HUDEP-2 (cell line): ENCODE measurements around the gene DRC7.

Experiments
- DNase-seq, 76 experiments: peaks; one replicate each; lab custom pipeline; 2025; ENCODE audit not compliant: unreplicated experiment in 76 of 76; lab: John Stamatoyannopoulos, UW

DRC7 gene

DNA sequence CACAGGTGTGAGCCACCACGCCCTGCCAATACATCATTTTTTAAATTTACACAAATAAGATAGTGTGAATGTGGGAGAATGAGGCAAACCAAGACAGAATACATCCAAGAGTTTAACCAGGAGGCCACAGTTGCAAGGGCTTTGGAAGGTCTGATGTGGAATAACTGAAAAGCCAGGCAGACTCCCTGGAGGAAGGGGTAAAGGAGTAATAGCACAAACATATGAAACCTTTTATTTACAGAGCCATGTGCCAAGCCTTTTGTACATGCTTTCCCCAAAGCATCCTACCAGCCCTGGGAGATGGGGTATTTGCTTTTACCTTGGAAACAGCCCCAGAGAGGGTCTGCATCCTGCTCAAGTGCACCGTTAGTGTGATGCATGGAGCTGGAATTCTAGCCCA lies 21.8 kb upstream of the DRC7 start:
- DNase-seq: no peak

DNA sequence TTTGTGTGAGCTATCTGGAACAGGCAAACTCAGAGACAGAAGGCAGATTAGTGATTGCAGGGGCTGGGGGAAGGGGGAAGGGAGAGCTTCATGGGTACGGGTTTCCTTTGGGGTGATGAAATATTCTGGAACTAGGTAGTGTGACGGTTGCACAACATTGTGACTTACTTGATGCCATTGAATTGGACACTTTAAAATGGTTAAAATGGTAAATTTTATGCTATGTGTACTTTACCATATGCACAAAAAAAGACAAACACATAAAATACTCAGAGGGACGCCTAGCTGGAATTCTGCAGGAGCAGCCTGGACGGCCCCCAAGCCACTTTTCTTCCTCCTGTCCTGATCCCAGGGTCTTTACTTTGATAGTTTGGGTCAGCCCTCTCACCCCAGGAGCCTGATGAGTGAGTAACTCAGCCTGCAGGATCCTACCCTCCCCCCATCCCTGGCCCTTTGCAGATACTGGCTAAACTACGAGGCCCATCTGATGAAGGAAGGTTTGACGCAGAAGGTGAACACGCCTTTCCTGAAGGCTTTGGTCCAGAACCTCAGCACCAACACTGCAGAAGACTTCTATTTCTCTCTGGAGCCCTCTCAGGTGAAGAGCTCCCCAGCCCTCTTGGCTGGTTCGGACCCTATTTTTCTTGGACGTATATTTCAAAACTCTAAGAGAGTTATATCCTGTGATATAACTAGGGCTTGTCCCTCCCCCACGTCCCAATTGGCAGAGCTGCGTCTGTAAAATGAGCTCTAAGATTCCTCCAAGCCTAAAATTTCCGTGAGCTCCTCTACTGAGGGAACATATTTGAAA lies 18.7 kb upstream of the DRC7 start:
- peak in 42 of 76 experiments; percentile 6 to 59 (median 22) for DNase-seq

DNA sequence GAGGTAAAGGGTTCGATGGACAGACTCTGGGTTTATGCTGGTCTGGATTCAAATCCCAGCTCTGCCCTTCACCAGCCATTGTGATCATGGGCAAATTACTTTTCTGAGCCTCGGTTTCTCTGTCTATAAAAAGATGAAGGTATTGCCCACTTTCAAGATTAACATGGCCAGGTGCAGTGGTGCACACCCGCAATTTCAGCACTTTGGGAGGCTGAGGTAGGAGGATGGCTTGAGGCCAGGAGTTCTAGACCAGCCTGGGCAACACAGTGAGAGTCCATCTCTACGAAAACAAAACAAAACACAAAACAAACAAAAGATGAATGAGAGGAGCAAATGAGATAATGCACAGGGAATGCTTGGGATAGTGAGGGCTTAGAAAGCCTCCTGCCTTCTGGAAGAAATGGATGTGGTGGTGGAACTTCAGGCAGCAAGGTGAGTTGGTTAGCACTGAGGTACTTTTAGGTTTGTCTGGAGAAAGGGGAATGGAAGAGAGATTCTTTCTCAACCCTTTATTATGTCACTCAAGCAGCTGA lies 18.0 kb upstream of the DRC7 start:
- no peak for DNase-seq

DNA sequence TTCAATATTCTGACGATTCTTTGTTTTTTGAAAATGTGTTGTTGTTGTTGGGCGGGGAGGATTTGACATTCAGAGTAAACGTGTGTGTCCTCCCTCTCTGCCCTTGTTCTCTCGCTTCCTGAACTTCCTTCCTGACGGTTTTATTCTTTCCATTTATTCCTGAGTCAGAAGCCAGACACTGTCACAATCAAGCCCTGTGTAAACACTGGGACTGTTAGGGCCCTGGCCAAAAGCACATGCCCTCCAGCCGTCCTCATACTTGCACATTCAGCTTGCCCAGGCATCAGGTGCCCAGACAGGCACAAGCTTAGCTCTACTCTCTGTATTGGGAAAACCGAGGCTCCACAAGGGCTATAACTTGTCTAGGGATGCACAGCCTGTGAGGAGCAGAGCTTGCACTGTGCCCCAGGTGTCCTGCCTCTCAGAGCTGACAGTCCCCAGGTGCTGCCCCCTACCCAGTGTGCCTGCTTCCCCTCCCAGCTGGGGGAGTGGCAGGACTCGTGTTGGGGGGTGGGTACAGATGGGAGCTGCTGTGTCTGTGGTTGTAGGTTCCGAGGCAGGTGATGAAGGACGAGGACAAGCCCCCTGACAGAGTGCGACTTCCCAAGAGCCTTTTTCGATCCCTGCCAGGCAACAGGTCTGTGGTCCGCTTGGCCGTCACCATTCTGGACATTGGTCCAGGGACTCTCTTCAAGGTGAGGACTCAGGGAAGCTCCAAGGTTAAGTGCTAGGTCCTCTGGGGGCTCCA lies 16.8 kb upstream of the DRC7 start:
- DNase-seq: no peak

DNA sequence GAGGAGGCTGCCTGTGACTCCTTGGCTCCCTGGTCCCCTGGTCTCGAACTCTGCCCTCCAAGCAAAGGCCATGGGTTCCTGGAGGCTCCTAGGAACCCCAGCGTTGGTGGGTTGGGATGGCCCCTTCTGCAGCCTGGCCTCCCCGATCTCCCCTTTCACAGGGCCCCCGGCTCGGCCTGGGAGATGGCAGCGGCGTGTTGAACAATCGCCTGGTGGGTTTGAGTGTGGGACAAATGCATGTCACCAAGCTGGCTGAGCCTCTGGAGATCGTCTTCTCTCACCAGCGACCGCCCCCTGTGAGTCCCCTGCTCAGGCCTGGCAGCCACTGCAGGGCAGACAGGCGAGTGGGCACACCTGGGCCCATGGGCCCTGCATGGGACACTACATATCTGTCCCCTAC lies 15.6 kb upstream of the DRC7 start:
- no peak for DNase-seq

DNA sequence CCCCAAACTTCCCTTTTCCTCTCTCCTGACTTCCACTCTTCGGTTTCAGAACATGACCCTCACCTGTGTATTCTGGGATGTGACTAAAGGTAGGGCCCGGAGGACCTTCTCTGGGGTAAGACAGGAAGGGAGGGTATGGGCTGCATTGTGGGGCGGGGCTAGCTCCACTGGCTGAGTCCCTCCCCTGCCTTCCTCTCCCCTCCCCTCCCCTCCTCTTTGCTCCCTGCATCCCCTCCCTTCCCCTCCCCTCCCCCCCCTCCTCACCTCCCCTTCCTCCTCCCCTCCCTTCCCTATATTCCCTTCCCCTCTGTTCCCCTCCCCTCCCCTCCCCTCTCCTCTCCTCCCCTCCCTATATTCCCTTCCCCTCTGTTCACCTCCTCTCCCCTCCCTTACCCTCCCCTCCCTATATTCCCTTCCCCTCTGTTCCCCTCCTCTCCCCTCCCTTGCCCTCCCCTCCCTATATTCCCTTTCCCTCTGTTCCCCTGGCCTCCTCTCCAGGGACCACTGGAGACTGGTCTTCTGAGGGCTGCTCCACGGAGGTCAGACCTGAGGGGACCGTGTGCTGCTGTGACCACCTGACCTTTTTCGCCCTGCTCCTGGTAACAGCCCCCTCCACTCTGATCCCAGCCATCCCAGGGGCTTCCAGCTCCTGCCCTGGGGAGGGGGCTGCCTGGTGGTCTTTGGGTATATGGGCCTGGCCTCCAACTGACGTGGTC lies 14.7 kb upstream of the DRC7 start:
- DNase-seq: no peak

DNA sequence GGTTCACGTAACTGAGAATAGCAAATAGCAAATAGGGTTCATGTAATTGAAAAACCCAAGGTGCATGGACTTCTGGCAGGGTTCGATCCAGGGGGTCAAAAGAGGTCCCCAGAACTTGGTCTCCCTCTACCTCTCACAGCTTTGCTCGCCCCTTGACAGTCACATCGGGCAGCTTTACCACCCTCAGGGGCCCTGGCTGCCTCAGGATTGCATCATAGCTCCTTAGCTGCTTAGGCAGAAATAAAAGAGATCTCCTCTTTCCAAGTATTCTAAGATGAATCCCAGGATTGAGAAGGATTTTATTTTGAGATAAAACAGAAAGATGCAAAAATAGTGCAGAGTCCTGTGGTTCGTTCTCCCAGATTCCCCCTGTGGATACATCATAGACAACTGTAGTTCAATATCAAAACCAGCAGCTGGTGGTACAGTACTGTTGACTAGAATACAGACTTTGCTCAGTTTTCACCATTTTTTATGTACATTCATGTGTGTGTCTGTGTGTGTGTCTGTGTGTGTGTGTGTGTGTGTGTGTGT lies 13.7 kb upstream of the DRC7 start:
- DNase-seq: peak in 1 of 76 experiments; percentile 9

DNA sequence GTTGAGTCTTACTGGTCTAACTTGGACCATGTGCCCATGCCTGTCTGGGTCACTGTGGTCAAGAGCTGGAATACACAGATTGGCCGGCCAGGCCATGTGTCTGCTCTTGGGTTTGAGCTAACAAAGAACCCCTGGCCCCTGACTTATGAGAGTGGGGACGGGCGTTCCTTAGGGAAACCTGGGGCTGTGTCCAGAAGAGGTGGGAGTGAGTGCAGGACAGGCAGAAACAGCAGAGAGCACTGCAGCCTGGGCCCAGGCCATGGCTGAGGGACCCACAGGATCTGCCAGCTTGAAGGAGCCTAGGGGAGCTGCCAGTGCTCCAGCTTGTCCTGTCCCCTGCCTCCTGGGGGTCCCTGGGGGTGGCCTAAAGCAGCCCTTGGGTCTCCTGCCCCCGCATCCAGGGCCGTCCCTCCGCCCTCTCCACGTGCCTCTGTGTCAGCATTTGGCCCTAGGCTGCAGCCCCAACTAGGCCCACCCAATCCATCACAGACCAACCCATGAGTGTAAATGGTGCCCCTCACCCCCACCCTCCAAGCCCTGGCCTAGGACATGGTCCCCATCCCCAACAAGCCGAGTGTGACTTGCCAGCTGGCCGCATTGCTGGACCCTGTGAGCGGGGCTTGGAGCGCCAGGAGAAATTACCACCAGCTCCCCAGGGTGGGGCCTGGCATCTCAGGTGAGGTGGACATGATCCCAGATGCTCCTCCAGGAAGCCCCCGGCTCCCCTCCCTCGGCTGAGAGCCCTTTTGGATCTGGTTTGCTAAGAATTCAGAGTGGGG lies 12.5 kb upstream of the DRC7 start:
- no peak for DNase-seq

DNA sequence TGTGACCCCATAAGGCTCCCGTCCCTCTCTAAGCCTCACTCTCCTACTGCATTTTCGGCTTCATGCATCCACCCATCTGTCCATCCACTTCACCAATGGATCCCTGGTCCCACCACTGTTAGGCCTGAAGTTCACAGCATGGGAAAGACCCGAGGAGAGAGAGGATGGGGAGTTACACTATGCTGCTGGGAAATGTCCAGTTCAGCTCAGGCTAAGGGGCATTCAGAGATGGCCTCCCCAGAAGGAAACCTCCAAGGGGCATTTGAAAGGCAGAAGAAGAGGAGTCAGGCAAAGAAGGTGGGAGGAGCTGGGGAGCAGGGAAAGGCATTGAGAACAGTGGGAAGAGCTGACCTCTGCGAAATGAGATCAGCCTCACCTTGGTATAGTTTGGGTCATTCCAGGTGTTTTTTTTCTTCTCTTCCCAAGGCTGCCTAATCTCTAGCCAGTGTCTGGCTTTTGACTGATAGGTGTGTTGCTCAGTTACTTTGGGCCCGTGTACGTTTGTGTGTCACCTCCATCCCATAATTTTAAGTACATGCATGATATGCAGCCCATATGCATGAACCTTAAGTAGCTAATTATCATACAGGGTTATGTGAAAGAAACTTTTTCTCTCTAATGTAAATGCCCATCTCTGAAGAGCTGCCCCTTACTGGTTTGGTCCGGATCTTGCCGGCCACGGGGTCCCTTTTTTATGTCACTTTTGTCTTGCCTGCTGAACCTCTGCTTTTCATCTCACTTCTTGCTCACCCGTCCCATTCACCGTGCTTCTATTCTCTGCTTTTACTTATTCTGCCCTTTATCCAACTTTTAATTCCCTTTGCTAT lies 11.6 kb upstream of the DRC7 start:
- no peak for DNase-seq

DNA sequence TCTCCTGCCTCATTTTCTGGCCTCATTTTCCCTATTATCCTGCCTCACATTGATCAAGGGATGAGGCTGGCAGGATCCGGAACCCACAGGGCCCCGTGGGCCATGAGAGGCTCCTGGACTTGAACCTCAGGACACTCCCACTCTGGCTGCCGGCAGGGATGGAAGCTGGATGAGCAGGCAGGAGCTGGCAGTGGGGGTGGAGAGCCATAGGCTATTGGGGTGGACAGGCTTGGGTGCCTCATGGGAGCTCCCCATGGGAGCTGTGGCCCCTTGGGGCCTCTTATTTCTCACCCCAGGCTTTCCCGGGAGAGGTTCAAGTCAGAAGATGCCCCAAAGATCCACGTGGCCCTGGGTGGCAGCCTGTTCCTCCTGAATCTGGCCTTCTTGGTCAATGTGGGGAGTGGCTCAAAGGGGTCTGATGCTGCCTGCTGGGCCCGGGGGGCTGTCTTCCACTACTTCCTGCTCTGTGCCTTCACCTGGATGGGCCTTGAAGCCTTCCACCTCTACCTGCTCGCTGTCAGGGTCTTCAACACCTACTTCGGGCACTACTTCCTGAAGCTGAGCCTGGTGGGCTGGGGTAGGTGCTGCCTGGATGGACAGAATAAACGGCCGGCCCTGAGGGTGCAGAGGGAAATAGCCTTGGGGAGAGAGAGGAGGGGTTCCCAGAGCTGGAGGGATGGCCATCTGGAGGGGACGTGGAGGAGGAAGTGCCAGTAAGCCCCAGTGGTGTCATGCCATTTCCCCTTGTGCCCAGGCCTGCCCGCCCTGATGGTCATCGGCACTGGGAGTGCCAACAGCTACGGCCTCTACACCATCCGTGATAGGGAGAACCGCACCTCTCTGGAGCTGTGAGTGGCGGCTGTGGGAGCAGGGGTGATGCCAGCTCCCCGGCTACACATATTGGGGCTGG lies 10.7 kb upstream of the DRC7 start:
- no peak for DNase-seq

DNA sequence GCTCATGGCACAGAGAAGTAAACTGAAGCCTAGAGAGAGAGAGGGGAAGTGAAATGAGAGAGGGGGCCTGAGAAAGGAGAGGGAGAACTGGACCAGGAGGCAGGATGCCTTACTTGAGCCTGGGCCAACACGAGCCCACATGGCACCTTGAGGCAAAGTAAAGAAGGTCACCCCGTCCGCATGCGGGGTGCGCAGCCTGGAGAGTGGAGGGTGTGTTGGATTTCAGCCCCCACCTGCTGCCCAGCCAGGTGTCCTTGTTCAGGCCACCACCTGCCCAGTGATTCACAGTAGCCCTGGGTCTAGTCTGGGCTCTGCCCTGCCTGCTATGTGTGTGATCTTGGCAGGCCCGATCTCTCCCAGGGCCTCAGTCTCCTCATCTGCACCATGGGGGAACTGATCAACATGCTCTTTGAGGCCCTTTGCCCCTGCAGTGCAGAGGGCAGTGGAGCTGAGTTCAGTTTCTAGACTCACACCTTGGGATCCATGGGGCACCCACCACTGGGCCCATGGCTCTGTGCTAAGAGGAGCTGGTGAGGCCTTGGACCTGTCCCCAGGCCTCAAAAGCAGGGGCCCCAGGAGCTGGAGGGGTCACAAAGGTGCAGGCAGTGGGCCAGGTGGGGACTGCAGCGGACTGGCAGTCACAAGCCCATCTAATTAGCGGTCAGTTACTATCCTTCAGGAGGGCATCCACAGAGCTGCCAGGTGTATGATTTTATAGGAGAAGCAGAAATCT lies 9.8 kb upstream of the DRC7 start:
- DNase-seq: no peak

DNA sequence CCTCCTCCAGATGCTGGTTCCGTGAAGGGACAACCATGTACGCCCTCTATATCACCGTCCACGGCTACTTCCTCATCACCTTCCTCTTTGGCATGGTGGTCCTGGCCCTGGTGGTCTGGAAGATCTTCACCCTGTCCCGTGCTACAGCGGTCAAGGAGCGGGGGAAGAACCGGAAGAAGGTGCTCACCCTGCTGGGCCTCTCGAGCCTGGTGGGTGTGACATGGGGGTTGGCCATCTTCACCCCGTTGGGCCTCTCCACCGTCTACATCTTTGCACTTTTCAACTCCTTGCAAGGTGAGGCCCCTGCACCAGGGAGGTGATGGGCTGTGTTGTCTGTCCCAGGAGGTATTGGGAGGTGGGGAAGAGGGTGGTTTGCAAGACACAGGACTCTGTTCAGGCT lies 9.0 kb upstream of the DRC7 start:
- DNase-seq: no peak

DNA sequence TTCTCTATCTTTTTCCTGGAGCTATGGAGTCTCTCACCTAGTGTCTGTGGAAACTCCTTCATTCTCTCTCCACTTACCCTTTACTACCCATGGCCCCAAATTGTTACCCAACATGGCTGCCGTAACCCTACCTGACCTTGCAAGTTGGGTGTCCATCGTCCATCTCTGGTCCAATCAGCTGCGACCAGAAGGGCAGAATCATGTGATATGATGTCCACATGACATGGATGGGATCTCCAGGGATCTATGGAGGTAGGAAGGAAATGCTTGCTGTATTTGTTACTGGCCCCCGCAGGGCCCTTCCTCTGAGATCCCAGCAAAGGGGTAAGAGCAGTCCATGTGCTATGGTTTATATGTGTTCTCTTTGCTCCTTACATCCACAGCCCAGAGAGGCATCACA lies 8.0 kb upstream of the DRC7 start:
- no peak for DNase-seq

DNA sequence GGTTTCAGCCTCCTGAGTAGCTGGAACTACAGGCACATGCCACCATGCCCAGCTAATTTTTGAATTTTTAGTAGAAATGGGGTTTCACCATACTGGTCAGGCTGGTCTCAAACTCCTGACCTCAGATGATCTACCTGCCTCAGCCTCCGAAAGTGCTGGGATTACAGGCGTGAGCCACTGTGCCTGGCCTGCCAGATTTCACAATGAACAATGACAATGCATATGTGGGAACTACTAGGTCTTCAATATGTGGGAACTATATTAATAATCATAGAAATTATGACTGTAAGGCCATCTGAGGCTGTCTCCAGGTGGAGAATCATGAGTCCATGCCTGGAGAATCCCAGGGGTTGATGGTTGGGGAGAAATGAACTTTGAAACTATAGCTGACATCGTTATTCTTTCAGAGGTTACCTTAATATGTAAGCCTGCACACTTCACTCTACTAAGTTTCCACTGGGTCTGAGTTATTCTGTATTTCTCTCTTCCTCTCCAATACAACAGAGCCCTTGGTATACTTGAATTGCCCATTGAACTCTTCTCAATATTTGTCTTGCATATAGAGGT lies 7.2 kb upstream of the DRC7 start:
- peak in 12 of 76 experiments; percentile 37 to 89 (median 80) for DNase-seq

DNA sequence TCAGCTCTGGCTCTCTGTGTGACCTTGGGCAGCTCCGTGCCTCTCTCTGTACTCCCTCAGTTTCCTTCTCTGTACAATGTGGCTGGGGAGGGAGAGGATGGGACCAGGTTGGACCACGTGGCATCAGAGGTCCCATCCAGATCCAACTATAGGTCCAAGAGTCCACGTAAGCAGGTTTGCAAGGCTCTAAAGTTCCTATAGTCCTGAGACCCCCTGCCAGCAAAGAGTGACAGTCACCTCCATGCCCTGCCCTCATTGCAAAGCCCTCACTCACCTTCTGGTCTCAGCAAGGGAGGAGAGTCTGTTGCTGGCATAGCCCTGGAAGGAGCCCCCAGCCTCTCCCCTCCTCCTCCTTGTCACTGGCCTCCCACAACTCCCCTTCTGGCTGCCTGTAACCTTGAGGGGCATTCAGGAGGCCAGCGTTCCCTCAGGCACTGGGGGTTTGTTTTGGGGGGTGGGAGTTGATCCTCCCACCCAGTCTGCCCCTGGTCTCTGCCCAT lies 6.1 kb upstream of the DRC7 start:
- no peak for DNase-seq

DNA sequence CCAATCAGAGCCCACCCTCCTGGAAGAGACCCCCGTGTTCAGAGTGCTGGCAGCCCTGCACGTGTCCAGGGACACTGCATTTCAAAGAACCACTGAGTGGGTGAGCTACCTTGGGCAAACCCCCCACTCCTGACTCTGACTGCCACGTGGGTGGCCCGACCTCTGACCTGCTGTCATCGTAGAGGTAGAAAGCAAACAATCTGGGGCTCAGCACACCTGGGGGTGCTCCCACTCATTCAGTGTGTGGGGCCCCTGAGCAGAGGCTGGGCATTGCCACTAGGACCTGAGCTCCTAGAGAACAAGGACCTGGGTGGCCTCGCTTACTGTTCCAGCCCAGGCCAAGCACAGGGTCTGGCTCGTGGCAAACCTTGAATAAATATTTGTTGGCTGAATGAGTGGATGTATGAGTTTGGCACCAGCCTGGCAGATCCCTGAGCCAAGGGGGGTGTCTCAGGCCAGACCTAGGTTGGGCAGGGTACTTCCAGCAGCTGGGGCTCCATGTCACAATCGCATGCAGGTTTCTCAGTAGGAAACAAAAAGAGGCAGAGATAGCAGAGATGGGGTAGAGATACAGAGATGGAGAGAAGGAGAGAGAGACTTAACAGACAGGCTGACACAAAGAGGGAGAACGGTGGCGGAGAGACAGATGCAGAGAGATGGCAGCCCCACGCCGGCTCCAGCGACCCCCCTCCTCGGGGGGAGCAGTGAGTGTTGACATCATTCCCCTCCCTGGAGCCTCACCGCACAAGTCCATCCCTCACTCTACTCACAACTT lies 5.4 kb upstream of the DRC7 start:
- peak in 1 of 76 experiments; percentile 10 for DNase-seq
